ENCODE measurements around the gene SLC6A9. TPM values are rescaled to one million over a fixed set of nuclear protein-coding genes. Genes with fewer than 3 reads are reported as not detected.

SLC6A9 gene
- total RNA-seq, 1 donor, result 11.7 TPM

DNA sequence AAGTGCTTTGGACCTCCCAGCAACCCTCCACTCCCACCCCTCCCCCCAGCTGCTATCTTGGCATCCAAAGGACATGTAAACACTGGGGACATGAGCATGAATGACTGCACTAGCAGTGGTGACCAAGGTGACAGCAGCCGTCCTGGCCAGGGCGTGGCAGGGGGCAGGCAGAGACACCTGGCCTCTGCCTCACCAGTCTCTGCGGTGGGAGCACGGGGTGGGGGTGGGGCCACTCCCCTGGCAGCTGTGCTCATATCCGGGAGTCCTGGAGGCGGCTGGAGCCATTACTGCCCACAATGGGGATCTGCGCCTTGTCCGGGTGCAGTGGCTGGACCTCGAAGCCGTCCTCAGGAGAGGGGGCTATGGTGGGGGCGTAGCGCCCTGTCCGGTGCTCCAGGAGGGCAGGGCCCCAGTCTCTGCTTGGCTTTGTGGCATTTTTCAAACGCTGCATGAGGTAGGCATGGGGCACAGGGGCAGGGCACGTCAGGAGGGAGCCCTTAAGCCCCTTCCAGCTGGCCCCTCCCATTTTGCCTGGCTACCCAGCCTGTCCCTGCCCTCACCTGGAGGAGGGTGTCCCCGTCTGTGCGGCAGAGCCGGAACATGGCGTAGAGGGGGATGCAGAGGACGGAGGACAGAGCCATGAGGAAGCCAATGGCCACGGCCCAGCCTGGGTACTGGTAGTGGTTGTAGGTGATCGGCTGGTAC is 33.8 kb downstream of the SLC6A9 start:
- TF ChIP-seq, protein P1, sequence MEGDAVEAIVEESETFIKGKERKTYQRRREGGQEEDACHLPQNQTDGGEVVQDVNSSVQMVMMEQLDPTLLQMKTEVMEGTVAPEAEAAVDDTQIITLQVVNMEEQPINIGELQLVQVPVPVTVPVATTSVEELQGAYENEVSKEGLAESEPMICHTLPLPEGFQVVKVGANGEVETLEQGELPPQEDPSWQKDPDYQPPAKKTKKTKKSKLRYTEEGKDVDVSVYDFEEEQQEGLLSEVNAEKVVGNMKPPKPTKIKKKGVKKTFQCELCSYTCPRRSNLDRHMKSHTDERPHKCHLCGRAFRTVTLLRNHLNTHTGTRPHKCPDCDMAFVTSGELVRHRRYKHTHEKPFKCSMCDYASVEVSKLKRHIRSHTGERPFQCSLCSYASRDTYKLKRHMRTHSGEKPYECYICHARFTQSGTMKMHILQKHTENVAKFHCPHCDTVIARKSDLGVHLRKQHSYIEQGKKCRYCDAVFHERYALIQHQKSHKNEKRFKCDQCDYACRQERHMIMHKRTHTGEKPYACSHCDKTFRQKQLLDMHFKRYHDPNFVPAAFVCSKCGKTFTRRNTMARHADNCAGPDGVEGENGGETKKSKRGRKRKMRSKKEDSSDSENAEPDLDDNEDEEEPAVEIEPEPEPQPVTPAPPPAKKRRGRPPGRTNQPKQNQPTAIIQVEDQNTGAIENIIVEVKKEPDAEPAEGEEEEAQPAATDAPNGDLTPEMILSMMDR (IDR thresholded peaks at IDR 0.05; ENCODE audit: insufficient read depth, low read depth, low read length), result no peak
- DNase-seq (ENCODE audit: low read depth), result no peak
- H3K4me3 ChIP-seq (ENCODE audit: low read depth, low read length), result no peak overlapping the region

DNA sequence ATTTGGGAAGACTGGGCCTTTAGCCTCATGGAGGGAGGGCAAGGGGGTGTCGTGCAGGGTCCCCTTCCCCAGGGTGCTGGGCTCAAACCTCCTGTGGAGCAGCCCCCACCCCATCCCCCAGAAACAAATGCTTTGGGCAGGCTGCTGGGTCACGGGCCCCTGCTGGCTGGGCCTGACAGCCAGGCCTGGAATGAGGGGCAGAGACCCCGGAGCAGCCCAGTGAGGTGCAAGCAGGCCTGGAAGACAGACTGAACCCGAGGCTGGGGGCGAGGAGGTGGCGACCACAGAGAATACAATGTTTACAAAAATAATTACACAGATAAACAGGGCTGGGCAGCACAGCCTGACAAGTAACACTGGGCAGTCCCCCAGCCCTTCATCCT is 34.5 kb downstream of the SLC6A9 start:
- TF ChIP-seq, protein P1 (IDR thresholded peaks at IDR 0.05; ENCODE audit: insufficient read depth, low read depth, low read length), result no peak
- DNase-seq (ENCODE audit: low read depth), result no peak
- H3K4me3 ChIP-seq (ENCODE audit: low read depth, low read length), result no peak overlapping the region

DNA sequence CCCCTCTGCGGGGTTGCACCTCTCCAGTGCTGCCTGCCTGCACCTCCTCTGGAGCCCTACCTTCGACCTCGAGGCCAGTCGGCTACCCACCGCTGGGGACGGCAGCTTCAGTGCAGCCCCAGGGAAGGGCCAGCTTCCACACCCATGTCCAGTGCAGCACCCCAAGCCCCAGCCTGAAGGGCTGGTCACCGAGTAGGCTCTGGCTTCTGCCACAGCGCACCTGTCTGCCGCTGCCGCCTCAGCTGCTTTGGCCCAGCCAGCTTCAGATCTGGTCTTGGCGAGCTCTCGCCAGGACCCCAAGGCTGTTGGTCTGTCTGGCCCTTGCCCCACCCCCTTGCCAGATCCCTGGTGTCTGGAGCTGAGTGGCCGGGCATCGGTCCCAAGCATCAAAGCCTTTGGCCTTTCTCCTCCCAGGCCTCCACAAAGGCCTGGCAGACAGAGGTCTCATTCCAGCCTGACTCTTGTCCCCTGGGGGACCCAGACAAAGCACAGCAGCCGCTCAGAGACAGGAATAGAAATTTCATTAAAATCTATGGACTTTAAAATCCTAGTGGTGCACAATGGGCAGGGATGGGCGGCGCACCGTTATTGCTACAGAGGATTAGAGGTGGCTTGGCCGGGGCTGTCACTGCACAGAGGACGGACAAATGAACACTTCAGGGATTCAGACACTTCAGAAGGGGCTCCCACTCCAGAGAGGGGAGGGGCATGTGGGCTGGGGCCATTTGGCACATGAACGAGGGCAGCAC is 35.1 kb downstream of the SLC6A9 start:
- TF ChIP-seq, protein P1 (IDR thresholded peaks at IDR 0.05; ENCODE audit: insufficient read depth, low read depth, low read length), result no peak
- DNase-seq (ENCODE audit: low read depth), result no peak
- no peak overlapping the region for H3K4me3 ChIP-seq (ENCODE audit: low read depth, low read length)

DNA sequence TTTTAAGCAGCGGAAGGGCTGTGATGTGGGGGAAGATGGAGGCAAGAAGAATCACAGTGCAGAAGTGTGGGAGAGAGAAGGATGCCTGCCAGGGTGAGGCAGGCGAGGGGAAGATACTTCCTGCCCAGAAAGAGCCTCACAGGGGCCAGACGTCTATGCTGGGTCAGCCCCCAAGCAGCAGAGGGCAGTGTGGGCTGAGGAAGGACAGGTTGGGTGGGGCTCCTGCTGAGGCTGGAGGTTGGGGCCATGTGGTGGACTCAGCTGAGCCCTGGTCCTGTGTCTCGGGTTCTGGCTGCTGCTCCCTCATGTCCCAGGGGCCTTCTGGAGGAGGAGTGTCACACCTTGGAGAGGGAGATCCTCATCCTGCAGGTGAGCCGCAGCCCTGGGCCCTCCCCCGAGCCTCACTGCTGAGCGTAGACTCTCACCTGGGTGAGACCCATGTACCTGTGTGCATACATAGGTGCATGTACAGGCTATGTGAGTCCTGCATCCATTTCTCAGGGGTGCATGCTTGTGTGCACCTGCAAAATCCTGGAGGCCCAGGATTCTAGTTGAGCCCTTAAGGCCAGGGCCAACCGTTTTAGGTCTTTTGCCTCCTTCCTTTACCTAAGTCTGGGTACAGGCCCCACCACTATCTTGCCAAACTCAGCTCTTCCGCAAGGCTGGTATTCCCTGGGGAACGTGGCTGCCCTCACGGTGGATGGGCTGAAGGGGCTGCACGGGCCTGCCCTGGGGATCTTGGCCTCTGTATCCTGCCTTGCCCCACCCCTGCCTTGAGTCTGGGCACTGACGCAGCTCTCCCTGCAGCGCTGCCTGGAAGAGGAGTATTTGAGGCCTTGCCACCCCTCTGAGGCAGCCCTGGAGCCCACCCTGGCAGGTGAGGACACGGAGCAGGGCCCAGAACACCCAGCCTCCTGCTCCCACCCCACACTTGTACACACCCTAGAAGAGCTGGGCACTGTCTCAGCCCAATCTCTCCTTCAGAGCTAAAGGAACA is 36.2 kb downstream of the SLC6A9 start:
- H3K4me3 ChIP-seq (ENCODE audit: low read depth, low read length), result no peak overlapping the region
- DNase-seq (ENCODE audit: low read depth), result peak; percentile 30
- TF ChIP-seq, protein P1 (IDR thresholded peaks at IDR 0.05; ENCODE audit: insufficient read depth, low read depth, low read length), result peak; percentile 44

DNA sequence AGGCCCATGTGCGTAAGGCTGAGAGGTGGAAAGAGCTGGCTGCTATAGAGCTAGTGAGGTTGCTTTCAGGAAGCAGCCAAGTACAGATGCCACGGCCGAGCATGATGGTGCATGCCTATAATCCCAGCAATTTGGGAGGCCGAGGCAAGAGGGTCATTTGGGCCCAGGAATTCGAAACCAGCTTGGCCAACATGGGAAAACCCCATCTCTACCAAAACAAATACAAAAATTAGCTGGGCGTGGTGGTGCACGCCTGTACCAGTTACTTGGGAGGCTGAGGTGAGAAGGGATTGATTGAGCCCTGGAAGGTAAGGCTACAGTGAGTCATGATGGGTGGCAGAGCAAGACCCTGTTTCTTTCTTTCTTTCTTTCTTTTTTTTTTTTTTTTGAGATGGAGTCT is 37.2 kb downstream of the SLC6A9 start:
- DNase-seq (ENCODE audit: low read depth), result no peak
- TF ChIP-seq, protein P1 (IDR thresholded peaks at IDR 0.05; ENCODE audit: insufficient read depth, low read depth, low read length), result no peak
- H3K4me3 ChIP-seq (ENCODE audit: low read depth, low read length), result no peak overlapping the region

DNA sequence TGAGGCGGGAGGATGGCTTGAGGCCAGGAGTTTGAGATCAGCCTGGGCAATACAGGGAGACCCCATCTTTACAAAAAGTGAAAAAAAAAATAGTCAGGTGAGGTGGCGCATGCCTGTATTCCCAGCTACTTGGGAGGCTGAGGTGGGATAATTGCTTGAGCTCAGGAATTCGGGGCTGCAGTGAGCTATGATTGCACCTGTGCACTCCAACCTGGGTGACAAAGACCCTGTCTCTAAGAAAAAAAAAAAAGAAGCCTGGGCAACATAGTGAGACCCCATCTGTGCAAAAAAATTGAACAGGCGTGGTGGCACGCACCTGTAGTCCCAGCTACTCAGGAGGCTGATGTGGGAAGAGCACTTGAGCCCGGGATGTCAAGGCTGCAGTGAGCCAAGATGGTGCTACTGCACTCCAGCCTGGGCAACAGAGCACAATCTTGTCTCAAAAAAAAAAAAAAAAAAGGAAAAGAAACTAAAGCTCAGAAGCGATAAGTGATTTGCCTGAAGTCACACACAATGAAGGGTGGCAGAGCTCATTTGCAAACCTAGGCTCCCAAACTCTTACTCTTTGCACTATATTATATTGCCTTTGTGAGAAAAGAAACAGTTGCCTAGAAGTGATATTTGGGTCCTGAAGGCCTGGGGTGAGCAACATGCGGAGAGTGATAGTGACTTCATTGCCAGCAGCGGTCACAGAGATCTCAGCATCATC is 37.9 kb downstream of the SLC6A9 start:
- no peak for DNase-seq (ENCODE audit: low read depth)
- H3K4me3 ChIP-seq (ENCODE audit: low read depth, low read length), result no peak overlapping the region
- TF ChIP-seq, protein P1 (IDR thresholded peaks at IDR 0.05; ENCODE audit: insufficient read depth, low read depth, low read length), result no peak
